Stimulated activated CD4-positive, alpha-beta T cell treated with anti-CD3 and anti-CD28 coated beads, Interleukin-4, amount 100 ng/mL, for 48 hours (primary cell): ENCODE data around the gene PITPNB.

Experiments
- DNase-seq, 2 donors: peaks; one replicate each; pipeline ENCODE4 v3.0.0-alpha.2; 2020; ENCODE audit warnings: low read depth in 2 of 2

PITPNB gene

GRCh38 chr22:27880778-27881394 is 38.2 kb downstream of the PITPNB start:
- no peak for DNase-seq

GRCh38 chr22:27879923-27880322 is 39.1 kb downstream of the PITPNB start:
- DNase-seq = no peak

- DNase-seq = no peak
Measured at GRCh38 chr22:27878541-27878940, 40.5 kb downstream of the PITPNB start.

- no peak for DNase-seq
Measured at GRCh38 chr22:27877501-27877900, 41.6 kb downstream of the PITPNB start.

GRCh38 chr22:27876684-27877083 is 42.4 kb downstream of the PITPNB start:
- DNase-seq = no peak

- DNase-seq = no peak
Measured at GRCh38 chr22:27875951-27876350, 43.1 kb downstream of the PITPNB start.

- no peak for DNase-seq
Measured at GRCh38 chr22:27874764-27875163, 44.3 kb downstream of the PITPNB start.

GRCh38 chr22:27874185-27874584 is 44.9 kb downstream of the PITPNB start:
- no peak for DNase-seq

GRCh38 chr22:27873472-27873871 is 45.6 kb downstream of the PITPNB start:
- DNase-seq = no peak

- DNase-seq = no peak
Measured at GRCh38 chr22:27872488-27872887, 46.6 kb downstream of the PITPNB start.

GRCh38 chr22:27871306-27872014 is 47.6 kb downstream of the PITPNB start:
- DNase-seq = no peak

GRCh38 chr22:27870234-27871191 is 48.5 kb downstream of the PITPNB start:
- DNase-seq = no peak

- DNase-seq = no peak
Measured at GRCh38 chr22:27868732-27869282, 50.2 kb downstream of the PITPNB start.

- no peak for DNase-seq
Measured at GRCh38 chr22:27867953-27868731, 50.9 kb downstream of the PITPNB start.

- no peak for DNase-seq
Measured at GRCh38 chr22:27867085-27867952, 51.7 kb downstream of the PITPNB start.

GRCh38 chr22:27866135-27867084 is 52.6 kb downstream of the PITPNB start:
- DNase-seq = no peak

- no peak for DNase-seq
Measured at GRCh38 chr22:27865496-27865895, 53.6 kb downstream of the PITPNB start.

GRCh38 chr22:27863556-27863955 is 55.5 kb downstream of the PITPNB start:
- no peak for DNase-seq

GRCh38 chr22:27863001-27863400 is 56.1 kb downstream of the PITPNB start:
- DNase-seq = no peak
